HG03039 (cell line): ENCODE data around the gene OTOS.

Experiments
- ATAC-seq: cut with Tn5 transposase; IDR thresholded peaks from one replicate; pipeline ENCODE4 v1.9.1; 2021; ENCODE audit warnings: mild to moderate bottlenecking, moderate library complexity; ENCODE audit not compliant: unreplicated experiment

Gene OTOS

DNA sequence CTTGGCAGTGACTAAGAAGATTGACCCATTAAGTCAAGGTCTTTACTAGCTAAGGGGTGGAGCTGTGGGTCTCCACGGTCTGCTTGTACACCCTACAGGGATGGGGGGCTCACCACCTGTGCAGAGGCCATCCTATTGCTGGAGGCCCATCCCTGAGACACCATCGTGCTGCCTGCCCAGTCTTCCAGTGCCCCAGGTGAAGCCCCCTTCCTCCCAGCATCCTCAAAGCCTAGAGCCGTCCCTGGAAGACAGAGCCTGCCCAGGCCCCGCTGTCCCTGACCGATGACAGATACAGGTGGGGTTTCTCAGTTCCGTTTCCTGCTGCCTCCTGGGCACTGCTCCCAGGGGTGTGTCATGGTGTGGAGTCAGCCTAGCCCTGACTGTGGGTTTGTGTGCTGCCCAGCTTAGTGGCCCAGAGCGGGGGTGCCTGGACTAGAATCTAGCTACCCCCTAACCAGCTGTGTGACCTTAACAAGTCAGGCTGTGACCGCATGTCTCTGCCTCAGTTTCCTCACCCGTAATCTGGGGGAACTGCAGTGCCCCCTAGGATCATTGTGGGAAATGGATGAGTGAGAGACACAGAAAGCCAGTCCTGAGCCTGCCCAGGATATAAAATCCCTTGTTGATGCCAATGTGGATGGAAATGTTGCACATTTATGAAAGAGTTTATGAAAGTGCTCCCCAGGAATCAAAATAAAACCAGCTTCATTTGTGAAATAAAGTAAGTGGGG is 2.0 kb downstream of the OTOS start:
- ATAC-seq = no peak

GRCh38 chr2:240137596-240138253 is 2.7 kb downstream of the OTOS start:
- no peak for ATAC-seq

- no peak for ATAC-seq
These were observed 3.7 kb downstream of the OTOS start for GRCh38 chr2:240136671-240137292.

GRCh38 chr2:240136013-240136670 is 4.3 kb downstream of the OTOS start, which contains the start of gene COPS9:
COPS9 (minus strand) TSS chr2:240136305; CDS start chr2:240136284, 21 bp downstream.
- ATAC-seq = peak; percentile 81

GRCh38 chr2:240135706-240136012 is 4.8 kb downstream of the OTOS start:
- peak; percentile 7 for ATAC-seq

DNA sequence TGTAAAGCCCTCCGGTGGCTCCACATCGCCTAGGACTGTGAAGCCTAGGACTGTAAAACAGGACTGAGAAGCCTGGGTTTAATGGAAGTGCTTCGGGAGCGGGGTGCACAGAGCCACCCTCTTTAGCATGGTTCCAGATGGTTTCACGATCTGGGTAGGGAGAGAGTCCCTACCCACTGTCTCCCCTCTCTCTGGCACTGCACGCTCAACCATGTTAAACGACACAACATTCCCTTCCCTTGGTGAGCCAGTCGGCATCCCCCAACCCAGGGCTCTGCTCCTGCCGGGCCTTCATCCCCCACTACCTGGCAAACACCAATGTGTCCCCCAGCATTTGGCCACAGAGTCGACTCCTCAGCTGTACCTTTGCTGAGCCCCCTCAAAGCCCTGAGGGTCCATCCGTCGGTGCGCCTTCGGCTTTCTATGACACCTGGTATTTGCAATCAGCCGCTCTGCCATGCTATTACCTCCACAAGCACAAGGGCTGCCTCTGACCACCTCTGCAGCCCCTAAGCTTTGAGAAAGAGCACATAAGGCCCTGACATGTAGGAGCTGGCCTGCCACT is 5.4 kb downstream of the OTOS start:
- no peak for ATAC-seq

DNA sequence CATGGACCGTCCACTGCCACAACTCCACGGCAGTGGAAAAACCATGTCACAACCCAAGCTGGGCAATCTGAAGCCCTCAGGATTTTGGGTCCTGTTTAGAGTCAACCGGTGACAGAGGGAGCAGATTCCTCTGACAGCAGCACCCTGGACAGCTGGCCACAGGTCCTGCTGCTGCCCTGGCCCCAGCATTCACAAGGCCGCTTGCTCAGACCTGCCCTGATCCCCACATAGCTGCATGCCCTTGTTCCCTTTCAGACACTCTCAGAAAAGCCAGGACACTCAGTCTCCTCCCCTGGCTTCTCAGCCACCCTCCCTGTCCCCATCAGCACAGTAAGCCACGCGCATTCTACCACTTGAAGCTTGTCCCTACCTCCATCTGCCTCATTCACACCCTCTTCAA is 6.0 kb downstream of the OTOS start:
- ATAC-seq = no peak

GRCh38 chr2:240133401-240133800 is 7.1 kb downstream of the OTOS start:
- no peak for ATAC-seq

- ATAC-seq = no peak
These were observed 7.8 kb downstream of the OTOS start for GRCh38 chr2:240132651-240132980.

DNA sequence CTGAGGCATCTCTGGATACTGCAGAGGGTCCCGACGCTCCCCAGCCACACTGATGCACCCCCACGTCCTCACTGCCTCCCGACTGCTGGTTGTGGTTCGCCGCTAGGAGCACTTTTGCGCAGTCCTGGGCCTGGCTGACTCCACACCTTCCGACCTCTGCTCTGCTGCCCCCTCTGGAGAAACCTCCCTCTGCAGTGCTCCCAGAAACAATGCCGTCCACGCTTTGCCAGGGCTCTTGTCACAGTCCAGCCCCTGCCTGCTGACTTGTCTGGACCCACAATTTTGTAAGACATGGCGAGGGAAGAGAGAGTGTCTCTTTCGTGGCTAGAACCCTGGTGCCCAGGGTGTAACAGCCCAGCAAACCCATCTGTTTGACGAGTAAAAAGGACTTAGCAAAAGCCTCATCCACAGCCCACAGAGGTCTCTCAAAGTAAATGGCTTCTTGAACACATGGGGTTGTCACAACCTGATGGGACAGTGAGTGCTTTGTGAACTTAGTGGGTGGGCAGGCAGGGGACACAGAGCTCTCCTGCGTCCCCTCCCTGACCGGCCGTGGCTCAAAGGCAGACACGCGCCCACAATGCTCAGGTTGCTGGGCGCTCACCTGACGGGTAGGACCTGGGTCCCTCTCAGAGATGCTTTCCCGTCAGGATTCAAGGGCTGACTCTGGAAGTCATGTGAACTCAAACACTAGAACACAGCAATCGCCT is 8.4 kb downstream of the OTOS start:
- ATAC-seq = no peak

DNA sequence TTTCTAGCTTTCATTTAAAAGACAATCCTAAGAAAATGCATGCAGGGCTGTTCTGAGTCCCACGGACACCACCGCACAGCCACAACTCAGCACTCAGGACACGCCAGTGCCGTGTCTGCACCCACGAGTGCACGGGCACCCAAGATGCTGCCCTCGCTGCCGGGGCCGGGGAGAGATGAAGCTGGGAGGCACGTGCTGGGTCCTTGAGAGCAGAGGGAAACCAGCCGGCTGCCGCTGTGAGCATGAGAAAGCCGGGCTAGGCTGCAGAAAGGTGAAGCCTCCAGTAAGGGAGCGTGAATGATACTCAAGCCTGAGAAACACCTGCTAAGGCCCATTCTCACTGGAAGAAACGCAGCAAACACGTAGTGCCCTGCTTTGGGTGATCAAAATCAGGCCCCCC is 9.2 kb downstream of the OTOS start:
- no peak for ATAC-seq

DNA sequence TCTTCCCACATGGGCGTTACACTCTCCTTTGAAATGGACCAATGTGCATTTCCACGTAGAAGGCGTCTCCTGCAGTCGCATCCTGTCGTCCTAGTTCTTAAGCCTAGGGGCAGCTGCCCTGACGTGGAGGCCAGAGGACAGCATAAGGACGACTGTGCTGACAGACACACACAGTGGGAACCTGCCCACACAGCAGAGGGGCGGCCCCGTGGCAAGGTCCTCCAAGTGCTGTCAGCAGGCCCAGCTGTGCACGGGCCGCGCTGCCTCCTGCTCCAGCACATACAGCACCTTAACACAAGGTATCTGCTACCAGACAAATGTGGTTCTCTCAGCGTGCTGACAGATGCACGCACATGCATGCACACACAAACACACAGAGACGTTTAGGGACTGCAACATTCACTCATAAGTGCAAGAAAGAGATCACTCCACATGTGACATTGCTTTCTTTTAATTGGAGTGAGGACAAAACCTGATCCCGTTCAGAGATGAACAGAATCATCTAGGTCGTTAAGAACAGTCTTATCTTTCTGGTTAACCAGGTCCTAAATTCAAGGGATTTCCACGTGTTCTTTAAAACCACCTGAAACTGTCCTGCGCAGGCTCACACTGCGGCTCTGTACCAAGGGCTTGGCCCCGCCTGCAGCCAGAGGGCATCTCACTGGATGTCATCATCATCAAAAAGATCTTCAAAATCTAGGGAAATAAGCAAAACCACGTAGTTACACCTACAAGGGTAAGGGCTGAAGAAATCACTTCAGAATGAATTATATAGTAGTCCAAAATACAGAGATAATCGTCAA is 9.9 kb downstream of the OTOS start:
- ATAC-seq = no peak

DNA sequence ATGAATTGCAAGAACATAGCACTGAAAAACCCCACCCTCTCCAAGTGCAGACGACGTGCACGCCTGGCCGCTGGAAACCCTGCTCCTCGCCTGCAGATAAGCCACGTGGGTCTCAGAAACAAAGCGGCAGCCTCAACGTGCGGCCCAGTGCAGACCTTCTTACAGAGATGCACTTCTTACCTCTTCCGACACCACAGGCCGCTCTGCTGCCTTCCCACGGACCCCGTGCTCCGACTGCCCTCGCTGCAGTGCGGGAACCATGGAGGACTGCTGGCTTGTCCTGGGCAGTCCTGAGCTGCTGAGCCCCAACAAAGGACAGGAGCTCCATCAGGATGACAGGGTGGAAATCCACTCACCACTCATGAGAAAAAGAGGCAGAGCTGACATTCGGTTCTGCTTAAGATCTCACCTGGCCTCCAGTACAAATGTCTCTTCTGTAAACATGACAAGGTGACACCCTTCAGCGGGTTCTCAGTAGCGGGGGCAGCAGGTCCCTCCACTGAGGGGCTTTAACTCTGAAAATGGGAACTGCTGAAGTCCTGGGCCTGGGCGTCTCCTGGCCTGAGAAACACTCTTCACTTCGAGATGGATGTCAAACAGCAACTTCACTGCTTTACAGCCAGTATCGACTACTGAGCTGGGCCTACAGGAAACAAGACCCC is 10.6 kb downstream of the OTOS start:
- ATAC-seq = no peak

DNA sequence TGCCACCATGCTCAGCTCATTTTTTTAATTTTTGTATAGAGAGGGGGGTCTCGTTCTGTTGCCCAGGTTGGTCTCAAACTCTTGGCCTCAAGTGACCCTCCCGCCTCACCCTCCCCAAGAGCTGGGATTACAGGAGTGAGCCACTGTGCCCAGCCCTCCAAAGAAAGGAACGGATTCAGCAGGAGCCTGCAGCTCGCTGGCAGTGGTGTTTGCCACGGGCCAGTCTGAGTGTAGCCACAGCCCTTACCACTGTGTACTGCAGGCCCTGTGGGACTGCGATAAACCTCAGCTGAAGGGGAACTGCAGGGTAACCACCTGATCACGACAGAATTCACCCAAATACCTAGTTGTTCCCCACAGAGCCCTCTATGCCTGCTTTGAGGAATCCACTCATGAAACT is 11.1 kb downstream of the OTOS start:
- ATAC-seq = no peak

DNA sequence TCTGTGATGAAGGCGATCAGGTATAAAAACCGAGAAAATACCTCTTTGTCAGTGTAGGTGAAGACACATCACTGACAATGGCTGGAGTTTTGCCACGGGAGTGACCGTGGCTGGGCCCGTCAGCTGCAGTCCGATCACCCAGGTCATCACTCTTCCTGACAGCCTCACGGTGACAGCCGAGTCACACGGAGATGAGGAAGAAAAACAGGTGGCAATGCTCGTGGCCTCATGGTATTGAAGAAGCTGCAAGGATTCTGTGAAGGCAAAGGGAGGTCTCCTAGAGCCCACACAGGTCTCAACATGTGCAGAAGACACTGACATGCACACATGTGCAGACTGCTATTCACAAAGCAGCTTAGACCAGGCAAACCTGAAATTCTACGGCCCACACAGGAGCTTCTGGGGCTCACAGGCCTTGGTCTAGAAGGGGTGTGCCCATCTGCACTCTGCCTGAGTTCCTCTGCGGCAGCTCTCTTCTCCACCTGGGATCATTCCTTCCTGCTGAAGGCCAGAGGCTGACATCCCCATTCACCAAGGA is 11.8 kb downstream of the OTOS start:
- ATAC-seq = no peak

GRCh38 chr2:240127911-240128607 is 12.4 kb downstream of the OTOS start:
- ATAC-seq = no peak

DNA sequence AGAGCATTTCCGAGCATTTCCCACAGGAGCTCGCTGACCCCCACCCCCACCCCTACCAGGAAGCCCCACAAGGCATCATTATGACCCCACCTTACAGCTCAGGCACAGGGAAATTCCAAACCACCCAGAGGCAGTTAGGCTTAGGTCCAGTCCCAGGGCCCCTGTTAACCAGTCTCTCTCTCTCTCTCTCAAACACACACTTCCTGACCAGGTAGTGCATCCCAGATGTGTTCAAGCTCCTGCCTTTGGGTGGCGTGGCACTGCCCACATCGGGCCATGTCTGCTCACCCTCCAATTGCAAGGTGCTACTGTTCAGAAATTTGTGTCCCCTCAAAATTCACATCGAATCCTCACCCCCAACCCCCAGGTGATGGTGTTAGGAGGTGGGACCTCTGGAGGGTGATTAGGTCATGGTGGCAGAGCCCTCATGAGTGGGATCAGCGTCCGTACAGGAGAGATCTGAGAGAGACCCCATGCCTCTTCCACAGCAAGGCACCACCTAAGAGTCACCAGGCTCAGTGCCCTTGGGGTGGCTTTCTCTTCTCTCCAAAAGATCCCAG is 13.2 kb downstream of the OTOS start:
- ATAC-seq = no peak

- ATAC-seq = no peak
These were observed 13.7 kb downstream of the OTOS start for GRCh38 chr2:240126731-240127130.
